Thoracic aorta (tissue), 2 donors: Measurements from ENCODE around the gene BACH1. TPM values are rescaled to one million over a fixed set of nuclear protein-coding genes. Genes with fewer than 3 reads are reported as not detected.
"Not testable (repeated sequence)": the region's sequence is repeated elsewhere in the genome, so short reads cannot be mapped to it uniquely, and the experiment has no call there.

Experiments
- ATAC-seq: fragments of 150-250 bp; one replicate; pipeline ENCODE4 v1.8.0; 2017; ENCODE audit warnings: low read depth; ENCODE audit not compliant: insufficient number of reproducible peaks, low FRiP score
- DNase-seq: peaks from one replicate; pipeline ENCODE4 v3.0.0-alpha.2; 2020; ENCODE audit warnings: low spot score
- H3K27ac ChIP-seq, 2 donors: fragments of 200-600 bp; sonication (generic); 1 replicate in 1 of 2; 2 replicates in 1 of 2; pipeline ENCODE4 v1.5.1; 2016; ENCODE audit warnings: mild to moderate bottlenecking in 2 of 2, moderate library complexity in 2 of 2
- H3K27me3 ChIP-seq: fragments of 200-600 bp; sonication (generic); replicated peaks from 2 replicates; pipeline ENCODE4 v1.6.0; 2016; ENCODE audit warnings: mild to moderate bottlenecking; ENCODE audit not compliant: insufficient read depth
- H3K36me3 ChIP-seq: fragments of 200-600 bp; sonication (generic); one replicate; pipeline ENCODE4 v1.5.1; 2016
- H3K4me1 ChIP-seq, 2 donors: fragments of 200-600 bp; sonication (generic); 1 replicate in 1 of 2; 2 replicates in 1 of 2; pipeline versions ENCODE4 v1.5.1 to v1.6.0; 2016; ENCODE audit warnings: low read depth in 2 of 2, mild to moderate bottlenecking in 1 of 2; ENCODE audit not compliant: control insufficient read depth in 1 of 2
- H3K4me3 ChIP-seq: fragments of 200-600 bp; sonication (generic); 2 replicates; pipeline ENCODE4 v1.5.1; 2016; ENCODE audit warnings: mild to moderate bottlenecking
- H3K9me3 ChIP-seq: fragments of 200-600 bp; sonication (generic); 2 replicates; pipeline ENCODE4 v1.5.1; 2016
- CTCF ChIP-seq: fragments of 200-600 bp; sonication (generic); IDR thresholded peaks from one replicate; pipeline ENCODE4 v1.5.1; 2019; ENCODE audit warnings: antibody characterized with exemption
- total RNA-seq, 2 donors: library from RNA; depleted of rRNA; stranded (reverse); fragments of >200 nt; gene quantifications; one replicate each; pipeline versions ENCODE4 v1.1.0 to v1.2.3, GENCODE V29; 2016

BACH1 gene
- total RNA-seq, 2 donors from 2014 or later, result 47.0 to 93.0 TPM

GRCh38 chr21:29265690-29266479, 32.8 kb upstream of the BACH1 start:
- H3K27me3 ChIP-seq, result no peaks in the 10 kb centered on the region
- no peaks in the 10 kb centered on the region for H3K36me3 ChIP-seq
- no peak overlapping the region for H3K4me3 ChIP-seq
- no peaks in the 10 kb centered on the region for H3K9me3 ChIP-seq
- no peak for ATAC-seq
- H3K27ac ChIP-seq, result no peak overlapping the region
- no peak for DNase-seq
- TF ChIP-seq CTCF, result no peak
- no peaks in the 10 kb centered on the region for H3K4me1 ChIP-seq

- H3K9me3 ChIP-seq, result no peaks in the 10 kb centered on the region
- no peaks in the 10 kb centered on the region for H3K27me3 ChIP-seq
- H3K4me1 ChIP-seq, result no peaks in the 10 kb centered on the region
- DNase-seq (no peak), ATAC-seq (no peak)
- no peak overlapping the region for H3K4me3 ChIP-seq
- no peak for TF ChIP-seq CTCF
- no peak overlapping the region for H3K27ac ChIP-seq
- H3K36me3 ChIP-seq, result no peaks in the 10 kb centered on the region
Measured at GRCh38 chr21:29267666-29268065, 31.1 kb upstream of the BACH1 start.

GRCh38 chr21:29271927-29272333, 26.8 kb upstream of the BACH1 start:
- no peaks in the 10 kb centered on the region for H3K36me3 ChIP-seq
- H3K4me3 ChIP-seq, result no peak overlapping the region
- H3K4me1 ChIP-seq, result no peaks in the 10 kb centered on the region
- no peak overlapping the region for H3K27ac ChIP-seq
- DNase-seq, result no peak
- H3K27me3 ChIP-seq, result no peaks in the 10 kb centered on the region
- H3K9me3 ChIP-seq, result no peaks in the 10 kb centered on the region
- ATAC-seq, result no peak
- no peak for TF ChIP-seq CTCF

GRCh38 chr21:29277442-29277841, 21.3 kb upstream of the BACH1 start:
- H3K4me3 ChIP-seq, result no peak overlapping the region
- TF ChIP-seq CTCF, result no peak

GRCh38 chr21:29279558-29279957, 19.2 kb upstream of the BACH1 start:
- no peak overlapping the region for H3K4me3 ChIP-seq
- H3K4me1 ChIP-seq, result no peaks in the 10 kb centered on the region
- ATAC-seq (no peak), DNase-seq (no peak)
- H3K9me3 ChIP-seq, result no peaks in the 10 kb centered on the region
- no peak overlapping the region for H3K27ac ChIP-seq
- H3K27me3 ChIP-seq, result no peaks in the 10 kb centered on the region
- TF ChIP-seq CTCF, result no peak
- H3K36me3 ChIP-seq, result no peaks in the 10 kb centered on the region

More at GRCh38 chr21:29277442-29277841, 21.3 kb upstream of the BACH1 start:
- H3K27me3 ChIP-seq, result no peaks in the 10 kb centered on the region
- H3K36me3 ChIP-seq, result no peaks in the 10 kb centered on the region
- DNase-seq (no peak), ATAC-seq (no peak)
- H3K27ac ChIP-seq, result no peak overlapping the region
- H3K4me1 ChIP-seq, result no peaks in the 10 kb centered on the region
- no peaks in the 10 kb centered on the region for H3K9me3 ChIP-seq

- not testable (repeated sequence) for H3K36me3 ChIP-seq, DNase-seq, H3K27me3 ChIP-seq, H3K4me3 ChIP-seq, H3K4me1 ChIP-seq, ATAC-seq, H3K27ac ChIP-seq, H3K9me3 ChIP-seq
Measured at GRCh38 chr21:29281801-29282200, 16.9 kb upstream of the BACH1 start.
